ENCODE results near the gene SCARF2. TPM values are rescaled to one million over a fixed set of nuclear protein-coding genes. Genes with fewer than 3 reads are reported as not detected.
"Not testable (repeated sequence)": the region's sequence is repeated elsewhere in the genome, so short reads cannot be mapped to it uniquely, and the experiment has no call there.

SCARF2 gene
- total RNA-seq, 6 donors from 2014 or later: 10.1 to 36.7 (median 16.1) TPM

DNA sequence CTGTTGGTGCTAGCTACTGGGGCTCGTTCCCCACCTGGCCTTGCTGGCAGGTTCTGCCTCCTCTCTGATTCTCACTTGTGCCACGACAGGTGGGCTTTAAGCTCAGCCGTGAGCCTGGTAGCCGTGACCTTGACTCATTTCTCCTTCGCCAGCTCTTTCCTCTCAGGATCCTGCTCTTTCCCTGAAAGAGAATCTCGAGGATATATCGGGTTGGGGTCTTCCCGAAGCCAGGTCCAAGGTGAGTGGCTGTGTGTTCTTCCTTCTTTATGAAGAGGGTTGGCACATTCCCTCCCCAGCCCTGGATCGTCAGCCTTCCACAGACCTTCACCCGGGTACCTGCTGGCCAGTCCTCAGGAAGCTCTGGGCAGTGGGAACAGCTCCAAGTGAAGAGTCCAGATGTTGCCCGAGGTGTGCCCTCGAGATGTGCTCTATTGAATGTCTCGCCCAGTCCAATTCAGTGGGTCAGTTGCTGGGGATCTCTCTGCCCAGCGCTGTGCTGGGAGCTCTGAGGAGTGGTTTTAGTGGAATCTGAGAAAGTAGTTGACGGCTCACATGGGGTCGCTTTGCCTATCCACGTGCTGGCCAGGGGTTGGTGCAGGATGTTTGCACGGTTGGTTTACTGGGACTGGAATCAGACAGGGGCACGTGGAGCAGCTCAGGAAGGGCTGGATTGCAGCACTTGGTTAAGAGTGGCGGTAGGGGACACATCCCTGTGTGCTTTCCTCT is 42.3 kb downstream of the SCARF2 start:
- Histone ChIP-seq H3K36me3 (no peaks in the 10 kb centered on the region), H3K9me3 (no peaks in the 10 kb centered on the region), H3K27me3 (no peaks in the 10 kb centered on the region), H3K4me1 (peaks cover 17 to 32% (median 25%) of the 10 kb centered on the region in 4 donors), H3K27ac (no peak overlapping the region), H3K4me3 (peak overlapping the region in 1 of 4 donors; percentile 90)
- DNase-seq (no peak), ATAC-seq (ENCODE audit: low FRiP score in 2 of 2) (no peak)
- TF ChIP-seq, protein P1, sequence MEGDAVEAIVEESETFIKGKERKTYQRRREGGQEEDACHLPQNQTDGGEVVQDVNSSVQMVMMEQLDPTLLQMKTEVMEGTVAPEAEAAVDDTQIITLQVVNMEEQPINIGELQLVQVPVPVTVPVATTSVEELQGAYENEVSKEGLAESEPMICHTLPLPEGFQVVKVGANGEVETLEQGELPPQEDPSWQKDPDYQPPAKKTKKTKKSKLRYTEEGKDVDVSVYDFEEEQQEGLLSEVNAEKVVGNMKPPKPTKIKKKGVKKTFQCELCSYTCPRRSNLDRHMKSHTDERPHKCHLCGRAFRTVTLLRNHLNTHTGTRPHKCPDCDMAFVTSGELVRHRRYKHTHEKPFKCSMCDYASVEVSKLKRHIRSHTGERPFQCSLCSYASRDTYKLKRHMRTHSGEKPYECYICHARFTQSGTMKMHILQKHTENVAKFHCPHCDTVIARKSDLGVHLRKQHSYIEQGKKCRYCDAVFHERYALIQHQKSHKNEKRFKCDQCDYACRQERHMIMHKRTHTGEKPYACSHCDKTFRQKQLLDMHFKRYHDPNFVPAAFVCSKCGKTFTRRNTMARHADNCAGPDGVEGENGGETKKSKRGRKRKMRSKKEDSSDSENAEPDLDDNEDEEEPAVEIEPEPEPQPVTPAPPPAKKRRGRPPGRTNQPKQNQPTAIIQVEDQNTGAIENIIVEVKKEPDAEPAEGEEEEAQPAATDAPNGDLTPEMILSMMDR (IDR thresholded peaks at IDR 0.05): no peak
- TF ChIP-seq POLR2A (IDR thresholded peaks at IDR 0.05) (no peak), EP300 (IDR thresholded peaks at IDR 0.05) (no peak), POLR2AphosphoS5 (IDR thresholded peaks at IDR 0.05) (no peak)
- WGBS, 2 donors: 63 to 71% methylated on average over 20 of the region's 20 CpGs

GRCh38 chr22:20393705-20394476 is 43.7 kb downstream of the SCARF2 start, which contains the start of gene ZNF74:
Gene ZNF74, plus strand, starts transcription at chr22:20394151. Its CDS starts 478 bp downstream, at chr22:20394629.
- Histone ChIP-seq H3K4me1 (peaks cover 17 to 32% (median 21%) of the 10 kb centered on the region in 4 donors), H3K4me3 (peak within 1 kb of the TSS; percentile 57 to 90 (median 70)), H3K27me3 (no peaks in the 10 kb centered on the region), H3K9me3 (no peaks in the 10 kb centered on the region), H3K27ac (peak within 1 kb of the TSS; percentile 63 to 82 (median 78)), H3K36me3 (no peaks in the 10 kb centered on the region)
- 0 to 3% methylated on average over 1 to 17 of the region's 71 CpGs for WGBS, 2 donors
- ATAC-seq (ENCODE audit: low FRiP score in 2 of 2) (peak; percentile 96 to 98), DNase-seq (peak; percentile 94 to 96)
- TF ChIP-seq, protein P1 (IDR thresholded peaks at IDR 0.05): peak in 4 of 6 experiments; percentile 11 to 36 (median 27)
- TF ChIP-seq EP300 (IDR thresholded peaks at IDR 0.05): peak in 1 of 4 donors; percentile 17
- TF ChIP-seq POLR2A (IDR thresholded peaks at IDR 0.05): peak in 3 of 4 donors; percentile 35 to 74 (median 63)
- peak; percentile 69 to 75 for TF ChIP-seq POLR2AphosphoS5 (IDR thresholded peaks at IDR 0.05)

DNA sequence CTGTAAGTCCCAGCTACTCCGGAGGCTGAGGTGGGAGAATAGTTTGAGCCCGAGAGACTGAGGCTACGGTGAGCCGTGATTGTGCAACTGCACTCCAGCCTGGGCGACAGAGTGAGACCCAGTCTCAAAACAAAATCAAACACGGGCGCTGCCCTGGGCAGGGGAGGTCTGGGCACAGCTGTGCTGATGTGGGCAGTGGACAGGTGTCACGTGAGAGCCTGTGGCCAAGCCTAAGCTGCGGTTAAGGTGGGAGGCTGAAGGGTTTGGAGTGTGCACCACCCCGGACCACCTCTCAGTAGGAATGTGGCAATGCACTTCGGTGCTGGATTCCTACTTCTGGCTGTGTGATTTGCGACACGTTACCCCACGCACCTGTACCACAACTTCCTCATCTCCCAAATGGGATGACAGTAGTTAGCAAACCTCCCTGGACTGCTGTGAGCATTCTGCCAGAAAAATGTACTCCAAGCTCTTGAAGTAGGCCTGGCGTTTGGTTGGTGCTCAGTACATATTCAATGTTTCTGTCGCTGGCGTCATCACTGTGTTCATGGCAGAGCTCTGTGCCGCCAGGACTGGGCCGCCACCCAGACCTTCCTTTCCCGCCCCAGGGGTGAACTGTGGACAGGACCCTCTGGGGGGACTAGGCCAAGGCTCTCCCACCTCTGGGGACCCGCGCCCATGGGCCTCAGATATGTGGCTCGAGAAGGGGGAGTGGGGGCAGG is 44.5 kb downstream of the SCARF2 start:
- H3K4me1 ChIP-seq: peaks cover 17 to 32% (median 21%) of the 10 kb centered on the region in 4 donors
- H3K36me3 ChIP-seq: no peaks in the 10 kb centered on the region
- 89 to 94% methylated on average over 15 to 23 of the region's 23 CpGs for WGBS, 2 donors
- TF ChIP-seq, protein P1 (IDR thresholded peaks at IDR 0.05): no peak
- no peak for TF ChIP-seq POLR2A (IDR thresholded peaks at IDR 0.05)
- no peak for TF ChIP-seq POLR2AphosphoS5 (IDR thresholded peaks at IDR 0.05)
- no peak for TF ChIP-seq EP300 (IDR thresholded peaks at IDR 0.05)
- H3K4me3 ChIP-seq: peak overlapping the region in 3 of 4 donors; percentile 57 to 90 (median 81)
- ATAC-seq (ENCODE audit: low FRiP score in 2 of 2) (peak in 1 of 2 donors; percentile 5), DNase-seq (peak in 1 of 2 donors; percentile 72)
- no peaks in the 10 kb centered on the region for H3K27me3 ChIP-seq
- H3K27ac ChIP-seq: peak overlapping the region; percentile 63 to 82 (median 78)
- H3K9me3 ChIP-seq: no peaks in the 10 kb centered on the region

DNA sequence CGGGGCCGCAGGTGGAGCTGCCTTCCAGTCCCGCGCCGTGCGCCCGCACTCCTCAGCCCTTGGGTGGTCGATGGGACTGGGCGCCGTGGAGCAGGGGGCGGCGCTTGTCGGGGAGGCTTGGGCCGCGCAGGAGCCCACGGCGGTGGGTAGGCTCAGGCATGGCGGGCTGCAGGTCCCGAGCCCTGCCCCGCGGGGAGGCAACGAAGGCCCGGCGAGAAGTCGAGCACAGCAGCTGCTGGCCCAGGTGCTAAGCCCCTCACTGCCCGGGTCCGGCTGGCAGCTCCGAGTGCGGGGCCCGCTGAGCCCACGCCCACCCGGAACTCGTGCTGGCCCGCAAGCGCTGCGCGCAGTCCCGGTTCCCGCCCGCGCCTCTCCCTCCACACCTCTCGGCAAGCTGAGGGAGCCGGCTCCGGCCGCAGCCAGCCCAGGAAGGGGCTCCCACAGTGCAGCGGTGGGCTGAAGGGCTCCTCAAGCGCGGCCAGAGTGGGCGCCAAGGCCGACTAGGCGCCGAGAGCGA is 45.2 kb downstream of the SCARF2 start:
- DNase-seq: peak in 1 of 2 donors; percentile 85
- not testable (repeated sequence) for H3K27ac ChIP-seq

More for the DNA sequence above, 45.2 kb downstream of the SCARF2 start:
- not testable (repeated sequence) for ATAC-seq (ENCODE audit: low FRiP score in 2 of 2); H3K9me3 ChIP-seq; H3K4me3 ChIP-seq; H3K27me3 ChIP-seq; H3K36me3 ChIP-seq
- H3K4me1 ChIP-seq: peaks cover 17 to 32% (median 21%) of the 10 kb centered on the region in 4 donors
- WGBS, 2 donors: 97 to 99% methylated on average over 38 to 41 of the region's 53 CpGs
